Neural cell (in vitro differentiated cells): Measurements from ENCODE around the gene OSBPL7.

ENCODE experiments used
- CTCF ChIP-seq: fragments of 450-650 bp; IDR thresholded peaks from 2 replicates; pipeline ENCODE4 v1.5.1; 2014; ENCODE audit warnings: antibody characterized with exemption, mild to moderate bottlenecking, moderate library complexity; ENCODE audit not compliant: poor library complexity, severe bottlenecking
- EP300 ChIP-seq: fragments of 450-650 bp; conservative IDR thresholded peaks from 2 replicates; pipeline ENCODE4 v1.6.1; 2014; ENCODE audit warnings: antibody characterized with exemption, mild to moderate bottlenecking, moderate library complexity; ENCODE audit not compliant: poor library complexity, severe bottlenecking
- EZH2 ChIP-seq: fragments of 200-600, 300-800 bp; shearing (Covaris generic), sonication (generic); IDR thresholded peaks from 2 replicates; pipeline ENCODE4 v1.6.1; 2014; ENCODE audit warnings: antibody characterized with exemption, low read length, borderline replicate concordance, mild to moderate bottlenecking; ENCODE audit not compliant: insufficient read depth, poor library complexity, severe bottlenecking
- POLR2AphosphoS5 ChIP-seq: IDR thresholded peaks from 2 replicates; pipeline ENCODE4 v1.6.1; 2012
- REST ChIP-seq: IDR thresholded peaks from 2 replicates; pipeline ENCODE4 v1.6.1; 2012; ENCODE audit warnings: borderline replicate concordance
- TAF1 ChIP-seq: IDR thresholded peaks from 2 replicates; pipeline ENCODE4 v1.6.1; 2012; ENCODE audit warnings: low read depth

GRCh38 chr17:47836601-47837000 is 15.0 kb upstream of the OSBPL7 start:
- TF ChIP-seq CTCF (no peak), TAF1 (no peak), EP300 (no peak), EZH2 (no peak), POLR2AphosphoS5 (no peak), REST (no peak)
